RPMI8226 (cell line): ENCODE results near the gene COL6A6.
"Not testable (repeated sequence)": the region's sequence is repeated elsewhere in the genome, so short reads cannot be mapped to it uniquely, and the experiment has no call there.

Experiments used
- DNase-seq: peaks from one replicate; pipeline ENCODE4 v3.0.0-alpha.2; 2015

COL6A6 gene

DNA sequence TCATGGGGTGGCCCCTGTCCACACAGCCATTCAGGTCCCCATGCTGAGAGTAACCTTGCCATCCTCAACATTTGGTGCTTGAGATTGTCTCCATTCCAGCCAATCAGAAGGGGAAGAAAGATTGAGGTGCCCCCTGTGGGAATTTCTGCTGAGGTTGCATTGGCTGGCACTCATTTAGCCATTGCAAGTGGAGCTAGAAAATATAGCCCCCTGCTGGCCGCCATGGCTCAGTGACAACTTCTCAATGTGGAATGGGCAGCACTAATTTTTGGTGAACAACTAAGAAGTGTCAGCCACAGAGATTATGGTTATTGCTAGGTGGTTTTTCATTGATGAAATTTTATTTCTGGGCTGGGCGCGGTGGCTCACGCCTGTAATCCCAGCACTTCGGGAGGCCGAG is 22.0 kb downstream of the COL6A6 start:
- peak; percentile 57 for DNase-seq

DNA sequence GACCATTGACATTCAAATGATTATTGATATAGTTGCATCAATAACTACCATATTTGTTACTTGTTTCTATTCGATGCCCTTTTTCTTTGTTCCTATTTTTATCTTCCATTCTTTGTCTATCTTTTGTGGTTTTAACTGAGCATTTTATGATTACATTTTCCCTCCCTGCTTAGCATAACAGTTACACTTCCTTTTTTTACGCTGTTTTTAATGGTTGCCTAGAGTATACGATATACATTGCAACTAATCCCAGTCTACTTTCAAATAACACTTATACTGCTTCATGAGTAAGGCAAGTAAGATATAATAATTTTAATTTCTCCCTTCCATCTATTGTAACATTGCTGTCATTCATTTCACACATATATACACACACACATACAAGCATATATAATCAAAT is 26.3 kb downstream of the COL6A6 start:
- no peak for DNase-seq

DNA sequence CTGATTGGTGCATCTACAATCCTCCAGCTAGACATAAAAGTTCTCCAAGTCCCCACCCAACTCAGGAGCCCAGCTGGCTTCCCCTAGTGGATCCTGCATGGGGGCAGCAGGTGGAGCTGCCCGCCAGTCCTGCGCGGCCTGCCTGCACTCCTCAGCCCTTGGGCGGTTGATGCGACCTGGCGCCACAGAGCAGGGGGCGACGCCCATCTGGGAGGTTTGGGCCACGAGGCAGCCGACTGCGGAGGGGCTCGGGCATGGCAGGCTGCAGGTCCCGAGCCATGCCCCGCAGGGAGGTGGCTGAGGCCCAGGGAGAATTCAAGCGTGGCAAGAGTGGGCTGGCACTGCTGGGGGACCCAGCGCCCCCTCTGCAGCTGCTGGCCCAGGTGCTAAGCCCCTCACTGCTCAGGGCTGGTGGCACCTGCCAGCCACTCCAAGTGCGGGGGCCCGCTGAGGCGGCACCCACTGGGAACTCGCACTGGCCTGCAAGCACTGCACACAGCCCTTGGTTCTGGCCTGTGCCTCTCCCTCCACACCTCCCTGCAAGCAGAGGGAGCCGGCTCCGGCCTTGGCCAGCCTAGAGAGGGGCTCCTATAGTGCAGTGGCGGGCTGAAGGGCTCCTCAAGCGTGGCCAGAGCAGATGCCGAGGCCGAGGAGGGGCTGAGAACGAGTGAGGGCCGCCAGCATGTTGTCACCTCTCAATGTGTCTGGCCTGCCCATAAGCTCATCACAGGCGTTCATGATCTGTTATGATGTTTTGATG is 30.1 kb downstream of the COL6A6 start:
- no peak for DNase-seq

DNA sequence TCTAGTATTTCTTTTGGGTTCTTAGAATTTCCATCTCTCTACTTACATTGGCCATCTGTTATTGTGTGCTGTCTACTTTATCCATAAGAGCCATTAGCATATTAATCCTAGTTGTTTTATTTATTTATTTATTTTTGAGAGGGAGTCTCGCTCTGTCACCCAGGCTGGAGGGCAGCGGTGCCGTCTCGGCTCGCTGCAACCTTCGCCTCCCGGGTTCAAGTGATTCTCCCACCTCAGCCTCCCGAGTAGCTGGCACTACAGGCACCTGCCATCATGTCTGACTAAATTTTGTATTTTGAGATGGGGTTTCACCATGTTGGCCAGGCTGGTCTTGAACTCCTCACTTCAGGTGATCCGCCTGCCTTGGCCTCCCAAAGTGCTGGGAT is 30.7 kb downstream of the COL6A6 start:
- DNase-seq: not testable (repeated sequence)

DNA sequence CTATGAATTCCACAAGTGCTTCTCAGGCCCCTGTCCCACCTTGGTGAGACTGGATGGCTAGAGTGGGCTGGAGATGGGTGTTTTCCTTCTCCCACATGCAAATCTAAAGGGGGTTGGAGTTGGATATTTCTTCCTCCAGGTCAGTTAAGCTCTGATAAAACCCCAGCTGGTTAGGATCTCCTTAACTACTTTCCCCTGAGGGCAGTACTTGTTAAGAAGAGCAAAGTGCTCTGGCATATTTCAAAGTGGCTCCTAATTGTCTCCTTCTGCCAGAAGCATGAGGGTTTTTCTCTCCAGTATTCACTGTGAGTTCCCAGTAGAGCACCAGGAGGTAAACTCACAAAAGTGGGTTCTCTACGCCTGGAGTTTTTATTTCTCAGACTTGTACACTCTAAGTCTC is 31.4 kb downstream of the COL6A6 start:
- DNase-seq: no peak

DNA sequence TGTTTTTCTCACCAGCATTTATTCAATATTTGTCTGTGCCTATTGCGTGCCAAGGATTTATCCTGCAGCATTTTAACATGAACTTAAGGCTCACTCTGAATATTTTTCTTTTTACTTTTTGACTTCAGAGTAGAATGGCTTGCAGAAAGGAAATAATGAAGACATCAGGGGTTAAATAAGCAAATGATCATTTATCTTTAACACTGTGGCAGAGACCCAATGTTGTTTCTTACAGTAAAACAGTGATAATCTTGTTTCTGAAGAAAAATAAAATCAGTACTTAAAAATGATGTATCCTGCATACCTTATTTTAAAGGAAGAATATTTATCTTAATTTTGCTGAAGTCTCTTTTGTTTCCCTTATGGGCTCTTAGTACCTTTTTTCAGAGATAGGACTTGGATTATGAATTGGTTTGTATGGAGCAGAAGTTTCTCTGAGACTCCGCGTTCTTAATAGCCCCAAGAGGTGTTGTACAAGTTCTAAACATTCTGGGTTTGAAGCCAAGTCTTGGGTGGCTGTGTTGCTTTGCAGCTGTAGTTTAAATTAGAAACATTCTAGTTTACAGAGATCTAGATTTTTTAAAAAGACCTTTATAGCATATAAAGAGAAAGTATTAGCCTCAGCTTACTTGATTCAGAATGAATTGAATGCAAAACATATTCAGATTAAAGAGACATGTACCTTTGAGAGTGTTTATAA is 40.5 kb downstream of the COL6A6 start:
- DNase-seq: no peak

DNA sequence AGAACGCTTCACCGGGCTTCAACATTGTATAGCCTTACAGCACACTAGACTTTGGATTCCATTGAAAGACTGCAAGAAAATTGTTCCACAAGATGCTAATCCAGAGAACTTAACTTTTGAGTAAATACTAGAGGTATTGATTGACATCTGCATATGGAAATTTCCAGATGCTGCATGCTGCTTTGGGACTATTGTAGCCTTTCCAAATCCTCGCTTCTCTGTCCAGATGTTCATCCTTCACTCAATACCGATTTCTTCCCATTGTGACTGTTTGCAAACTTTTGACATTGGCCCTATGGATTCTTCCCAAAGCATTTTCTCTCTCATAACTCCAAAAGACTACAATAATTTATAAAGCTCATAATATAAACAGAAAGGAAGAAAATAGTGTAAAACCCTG is 41.4 kb downstream of the COL6A6 start:
- DNase-seq: no peak

DNA sequence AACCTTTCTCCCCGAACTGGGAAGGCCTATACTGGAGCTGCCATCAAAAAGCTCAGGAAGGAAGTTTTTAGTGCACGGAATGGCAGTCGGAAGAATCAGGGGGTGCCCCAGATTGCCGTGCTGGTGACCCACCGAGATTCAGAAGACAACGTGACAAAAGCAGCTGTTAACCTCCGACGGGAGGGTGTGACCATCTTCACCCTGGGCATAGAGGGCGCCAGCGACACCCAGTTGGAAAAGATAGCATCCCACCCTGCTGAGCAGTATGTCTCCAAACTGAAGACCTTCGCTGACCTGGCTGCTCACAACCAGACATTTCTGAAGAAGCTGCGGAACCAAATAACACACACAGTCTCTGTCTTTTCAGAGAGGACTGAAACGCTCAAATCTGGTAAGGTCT is 48.2 kb downstream of the COL6A6 start:
- no peak for DNase-seq
